Measurements from ENCODE around the gene STK25. TPM values are rescaled to one million over a fixed set of nuclear protein-coding genes. Genes with fewer than 3 reads are reported as not detected.

The STK25 gene
- total and polyA plus RNA-seq, 2 of the 8 experiments (the other 6 are each of a cell fraction or from before 2014, with no cell fraction given) = 159 to 546 TPM

GRCh38 chr2:241505086-241505780, 3.2 kb downstream of the STK25 start (continued):
- no peak for TF ChIP-seq CHD7 (IDR thresholded peaks at IDR 0.05; ENCODE audit: insufficient replicate concordance, low read length)
- no peak for TF ChIP-seq POU5F1 (IDR thresholded peaks at IDR 0.05; ENCODE audit: low read depth, low read length)
- TF ChIP-seq CBX8 (IDR thresholded peaks at IDR 0.05; ENCODE audit: borderline replicate concordance, low read depth, low read length) = no peak
- no peak for TF ChIP-seq USF2 (IDR thresholded peaks at IDR 0.05; ENCODE audit: low read length)
- TF ChIP-seq CEBPB (IDR thresholded peaks at IDR 0.05; ENCODE audit: low read depth, low read length) = no peak
- no peak for TF ChIP-seq ASH2L (IDR thresholded peaks at IDR 0.05; ENCODE audit: low read length)
- TF ChIP-seq NRF1 (IDR thresholded peaks at IDR 0.05; ENCODE audit: low read depth, low read length) = no peak
- no peak for TF ChIP-seq SP2 (IDR thresholded peaks at IDR 0.05; ENCODE audit: low read length)
- no peak for TF ChIP-seq MAFK (IDR thresholded peaks at IDR 0.05; ENCODE audit: low read depth, low read length)
